Activated CD8-positive, alpha-beta memory T cell treated with anti-CD3 and anti-CD28 coated beads, Interleukin-2, amount 50 U/mL, for 24 hours (primary cell): Measurements from ENCODE around the gene BRCA1.
"Not testable (repeated sequence)": the region's sequence is repeated elsewhere in the genome, so short reads cannot be mapped to it uniquely, and the experiment has no call there.

Experiments
- DNase-seq: peaks from one replicate; pipeline ENCODE4 v3.0.0-alpha.2; 2020; ENCODE audit errors: extremely low read depth

Gene BRCA1

DNA sequence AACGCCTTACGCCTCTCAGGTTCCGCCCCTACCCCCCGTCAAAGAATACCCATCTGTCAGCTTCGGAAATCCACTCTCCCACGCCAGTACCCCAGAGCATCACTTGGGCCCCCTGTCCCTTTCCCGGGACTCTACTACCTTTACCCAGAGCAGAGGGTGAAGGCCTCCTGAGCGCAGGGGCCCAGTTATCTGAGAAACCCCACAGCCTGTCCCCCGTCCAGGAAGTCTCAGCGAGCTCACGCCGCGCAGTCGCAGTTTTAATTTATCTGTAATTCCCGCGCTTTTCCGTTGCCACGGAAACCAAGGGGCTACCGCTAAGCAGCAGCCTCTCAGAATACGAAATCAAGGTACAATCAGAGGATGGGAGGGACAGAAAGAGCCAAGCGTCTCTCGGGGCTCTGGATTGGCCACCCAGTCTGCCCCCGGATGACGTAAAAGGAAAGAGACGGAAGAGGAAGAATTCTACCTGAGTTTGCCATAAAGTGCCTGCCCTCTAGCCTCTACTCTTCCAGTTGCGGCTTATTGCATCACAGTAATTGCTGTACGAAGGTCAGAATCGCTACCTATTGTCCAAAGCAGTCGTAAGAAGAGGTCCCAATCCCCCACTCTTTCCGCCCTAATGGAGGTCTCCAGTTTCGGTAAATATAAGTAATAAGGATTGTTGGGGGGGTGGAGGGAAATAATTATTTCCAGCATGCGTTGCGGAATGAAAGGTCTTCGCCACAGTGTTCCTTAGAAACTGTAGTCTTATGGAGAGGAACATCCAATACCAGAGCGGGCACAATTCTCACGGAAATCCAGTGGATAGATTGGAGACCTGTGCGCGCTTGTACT is at the start of gene BRCA1:
Gene BRCA1 (minus strand): TSS at position 232 of the 834 bp plus-strand sequence. CDS start 1,268 bp downstream, outside the sequence.
- DNase-seq: peak; percentile 88

- DNase-seq: no peak
Measured at GRCh38 chr17:43171586-43172487, 46.7 kb upstream of the BRCA1 start.

GRCh38 chr17:43170766-43171585 is 45.8 kb upstream of the BRCA1 start, which contains the start of gene NBR1:
Gene NBR1 (plus strand): TSS chr17:43171214. CDS start chr17:43175800, 4,586 bp downstream.
- peak; percentile 92 for DNase-seq

DNA sequence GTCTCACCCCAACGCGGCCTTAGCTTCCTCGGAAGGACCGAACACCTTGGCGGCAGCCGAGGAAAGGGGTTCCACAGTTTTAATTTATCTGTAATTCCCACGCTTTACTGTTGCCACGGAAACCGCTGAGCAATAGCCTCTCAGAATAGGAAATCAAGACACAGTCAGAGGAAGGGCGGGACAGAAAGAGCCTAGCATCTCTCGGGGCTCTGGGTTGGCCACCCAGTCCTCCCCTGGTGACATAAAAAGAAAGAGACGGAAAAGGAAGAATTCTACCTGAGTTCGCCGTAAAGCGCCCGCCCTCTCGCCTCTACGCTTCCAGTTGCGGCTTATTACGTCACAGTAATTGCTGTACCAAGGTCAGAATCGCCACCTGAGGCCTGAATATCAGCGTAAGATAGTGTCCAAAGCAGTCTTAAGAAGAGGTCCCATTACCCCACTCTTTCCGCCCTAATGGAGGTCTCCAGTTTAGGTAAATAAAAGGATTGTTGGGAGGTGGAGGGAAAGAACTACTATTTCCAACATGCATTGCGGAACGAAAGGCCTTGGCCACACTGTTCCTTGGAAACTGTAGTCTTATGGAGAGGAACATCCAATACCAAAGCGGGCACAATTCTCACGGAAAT is 45.1 kb upstream of the BRCA1 start:
- peak; percentile 76 for DNase-seq

DNA sequence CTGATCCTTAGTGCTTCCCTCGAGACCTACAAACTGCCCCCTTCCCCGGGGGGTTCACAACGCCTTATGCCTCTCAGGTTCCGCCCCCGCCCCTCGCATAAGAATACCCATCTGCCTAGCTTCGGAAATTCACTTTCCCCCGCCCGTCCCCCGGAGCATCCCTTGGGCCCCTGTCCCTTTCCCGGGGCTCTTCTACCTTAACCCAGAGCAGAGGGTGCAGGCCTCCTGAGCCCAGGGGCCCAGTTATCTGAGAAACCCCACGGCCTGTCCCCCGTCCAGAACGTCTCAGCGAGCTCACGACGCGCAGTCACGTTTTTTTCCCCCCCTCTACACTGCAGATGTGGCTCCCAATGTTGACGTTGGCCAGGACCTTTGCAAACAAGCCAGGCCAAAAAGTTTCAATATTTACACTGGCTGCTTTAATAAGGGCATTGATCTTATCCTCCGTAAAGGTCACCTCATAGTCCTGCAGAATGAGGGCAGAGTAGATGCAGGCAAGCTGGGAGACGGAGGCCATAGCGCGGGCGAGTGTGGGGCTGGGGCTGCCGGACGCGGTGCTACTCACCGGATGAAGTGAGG is 44.5 kb upstream of the BRCA1 start:
- DNase-seq: no peak

DNA sequence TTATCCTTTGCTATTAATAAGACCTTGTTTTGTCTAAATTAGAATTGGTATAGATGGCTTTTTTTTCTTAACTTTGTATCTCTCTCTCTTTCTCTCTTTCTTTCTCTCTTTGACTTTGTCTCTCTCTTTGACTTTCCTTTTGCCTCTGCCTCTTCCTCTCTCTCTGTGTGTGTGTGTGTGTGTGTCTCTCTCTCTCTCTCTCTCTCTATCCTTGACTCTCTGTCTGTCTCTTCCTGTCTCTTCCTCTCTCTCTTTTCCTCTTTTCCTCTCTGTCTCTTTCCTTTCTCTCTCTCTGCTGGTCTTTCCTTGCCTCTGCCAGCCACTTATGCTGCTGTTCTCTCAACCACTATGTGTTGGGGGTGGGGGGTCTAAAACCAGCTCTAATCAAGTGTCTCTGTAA is 40.8 kb upstream of the BRCA1 start:
- DNase-seq: not testable (repeated sequence)

- DNase-seq: not testable (repeated sequence)
Measured at GRCh38 chr17:43159957-43160356, 34.8 kb upstream of the BRCA1 start.

- DNase-seq: not testable (repeated sequence)
Measured at GRCh38 chr17:43159232-43159631, 34.1 kb upstream of the BRCA1 start.

GRCh38 chr17:43155666-43156065 is 30.5 kb upstream of the BRCA1 start:
- DNase-seq: no peak

DNA sequence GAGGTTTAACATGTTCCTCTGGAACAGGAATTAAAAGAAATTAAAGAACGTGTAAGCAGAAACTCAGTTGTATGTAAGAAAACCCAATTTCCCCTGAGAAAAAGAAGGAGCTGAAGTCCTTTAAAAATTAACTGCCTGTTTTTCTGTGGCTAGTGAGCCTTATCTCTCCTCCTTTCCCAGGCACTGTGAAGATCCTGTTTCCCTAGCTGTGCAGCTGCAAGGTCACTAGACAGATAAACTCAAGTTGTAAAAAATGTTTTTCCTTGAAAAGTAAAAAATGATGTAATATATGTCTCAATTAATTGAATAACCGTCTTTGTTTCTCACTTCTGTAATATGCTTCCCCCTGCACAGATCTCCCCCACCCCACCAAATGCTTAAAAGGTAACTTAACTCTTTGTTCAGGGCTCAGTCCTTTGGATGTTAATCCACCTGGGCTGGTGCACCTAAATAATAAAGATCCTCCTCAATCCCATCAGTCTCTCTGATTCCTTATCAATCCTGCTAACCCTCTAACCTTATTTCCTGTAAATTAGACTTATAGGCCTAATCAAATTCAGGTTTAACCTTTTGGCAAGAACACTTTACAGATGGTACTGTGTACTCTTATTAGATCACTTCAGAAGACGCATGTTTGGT is 28.2 kb upstream of the BRCA1 start:
- DNase-seq: not testable (repeated sequence)

GRCh38 chr17:43151880-43152456 is 26.8 kb upstream of the BRCA1 start:
- no peak for DNase-seq

- no peak for DNase-seq
Measured at GRCh38 chr17:43146649-43147048, 21.5 kb upstream of the BRCA1 start.

- DNase-seq: no peak
Measured at GRCh38 chr17:43143201-43143600, 18.0 kb upstream of the BRCA1 start.

GRCh38 chr17:43142153-43142552 is 17.0 kb upstream of the BRCA1 start:
- no peak for DNase-seq

DNA sequence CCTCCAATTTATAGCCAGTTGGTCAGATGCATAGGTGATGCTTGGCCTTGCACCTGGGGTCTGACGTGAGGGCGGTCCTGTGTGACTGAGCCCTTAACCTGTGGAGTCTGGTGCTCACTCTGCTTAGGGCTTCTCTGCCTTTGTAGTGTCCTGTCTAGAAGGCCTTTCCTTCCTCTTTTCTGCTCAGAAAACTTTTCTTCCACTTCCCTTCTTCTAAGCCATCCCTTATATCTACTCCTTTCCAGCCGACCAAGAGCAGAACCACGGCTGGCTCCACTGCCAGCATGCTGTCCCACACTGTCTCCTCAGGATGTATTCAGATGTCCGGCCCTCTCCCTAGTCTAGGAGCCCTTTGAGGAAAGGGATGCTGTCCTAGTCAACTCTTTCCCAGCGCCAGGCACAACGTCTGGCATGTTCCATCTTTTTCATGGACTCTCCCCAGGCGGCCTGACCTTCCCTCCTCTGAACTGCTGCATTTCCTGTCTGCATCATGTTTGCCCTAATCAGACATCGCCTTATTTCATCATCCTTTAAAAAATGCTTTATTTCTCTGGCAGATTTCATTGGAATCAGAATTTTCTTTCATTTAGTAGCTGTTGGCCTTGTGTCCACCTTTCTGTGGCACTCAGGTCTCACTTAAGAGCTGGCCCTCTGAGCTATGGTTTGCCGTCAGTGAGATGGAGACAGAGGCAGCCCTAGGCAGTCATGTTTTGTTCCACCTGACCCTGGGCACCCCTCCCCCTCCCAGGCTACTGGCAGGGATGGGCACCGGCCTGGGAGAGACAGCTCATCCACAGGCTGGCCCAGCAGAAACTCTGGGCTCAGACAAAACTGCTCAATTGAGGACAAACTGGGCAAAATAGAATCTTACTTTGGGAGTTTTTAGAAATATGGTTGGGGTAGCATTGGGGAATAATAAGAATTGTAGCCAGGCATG is 15.5 kb upstream of the BRCA1 start:
- no peak for DNase-seq

DNA sequence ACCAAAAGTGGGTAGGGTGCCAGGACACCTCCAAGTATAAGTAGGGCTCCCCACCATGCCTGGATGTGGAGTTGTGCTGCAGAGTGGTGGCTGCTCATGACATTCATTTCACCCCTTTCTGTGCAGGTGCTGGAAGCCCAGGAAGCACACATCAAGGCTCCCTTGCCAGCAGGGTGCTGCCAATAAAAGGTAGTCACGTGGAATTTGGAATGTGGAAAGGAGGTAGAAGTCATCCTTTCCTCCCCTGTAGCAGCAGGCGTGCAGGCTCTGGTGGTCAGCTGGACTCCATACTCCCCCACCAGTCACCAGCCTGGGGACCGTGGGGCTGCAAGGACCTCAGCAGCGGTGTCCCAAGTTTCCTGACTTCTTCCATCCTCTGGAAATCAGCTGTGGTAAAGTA is 13.4 kb upstream of the BRCA1 start:
- not testable (repeated sequence) for DNase-seq

DNA sequence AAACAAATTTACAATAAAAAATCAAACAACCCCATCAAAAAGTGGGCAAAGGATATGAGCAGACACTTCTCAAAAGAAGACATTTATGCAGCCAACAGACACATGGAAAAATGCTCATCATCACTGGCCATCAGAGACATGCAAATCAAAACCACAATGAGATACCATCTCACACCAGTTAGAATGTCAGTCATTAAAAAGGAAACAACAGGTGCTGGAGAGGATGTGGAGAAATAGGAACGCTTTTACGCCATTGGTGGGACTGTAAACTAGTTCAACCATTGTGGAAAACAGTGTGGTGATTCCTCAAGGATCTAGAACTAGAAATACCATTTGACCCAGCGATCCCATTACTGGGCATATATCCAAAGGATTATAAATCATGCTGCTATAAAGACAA is 11.4 kb upstream of the BRCA1 start:
- DNase-seq: not testable (repeated sequence)

DNA sequence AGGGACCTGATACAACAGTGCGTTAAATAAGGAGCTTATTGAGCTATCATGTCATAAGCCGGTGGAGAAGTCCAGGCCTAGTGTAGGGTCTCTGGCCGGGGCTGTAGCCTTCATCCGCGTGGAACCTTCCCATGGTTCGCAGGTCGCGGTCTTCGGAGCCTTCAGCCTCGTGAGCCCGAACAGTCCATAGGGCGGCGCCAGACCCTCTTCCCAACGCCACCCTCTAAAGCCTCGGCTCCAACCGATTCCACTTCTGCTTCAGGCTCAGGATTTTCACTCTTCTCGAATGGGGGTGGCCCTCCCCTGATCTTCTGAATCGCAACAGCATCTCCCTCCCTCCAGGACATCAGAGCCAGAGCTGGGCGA is 10.3 kb upstream of the BRCA1 start:
- no peak for DNase-seq
